Activated naive CD4-positive, alpha-beta T cell treated with anti-CD3 and anti-CD28 coated beads, Interleukin-2, amount 50 U/mL, for 24 hours (primary cell): ENCODE data around the gene KIRREL3.

ENCODE experiments used
- H3K27ac Mint-ChIP-seq: one replicate; pipeline ENCODE4 v1.8.0; 2021; ENCODE audit warnings: mild to moderate bottlenecking, mixed read lengths
- H3K27me3 Mint-ChIP-seq: one replicate; pipeline ENCODE4 v1.8.0; 2021; ENCODE audit warnings: mixed read lengths
- H3K36me3 Mint-ChIP-seq: one replicate; pipeline ENCODE4 v1.8.0; 2021; ENCODE audit warnings: mixed read lengths
- H3K4me1 Mint-ChIP-seq: one replicate; pipeline ENCODE4 v1.8.0; 2021; ENCODE audit warnings: mixed read lengths
- H3K4me3 Mint-ChIP-seq: one replicate; pipeline ENCODE4 v1.8.0; 2021; ENCODE audit warnings: mild to moderate bottlenecking, mixed read lengths
- H3K9me3 Mint-ChIP-seq: one replicate; pipeline ENCODE4 v1.8.0; 2021; ENCODE audit warnings: mixed read lengths

KIRREL3 gene

GRCh38 chr11:126468102-126468521 is 532.5 kb downstream of the KIRREL3 start:
- no peak overlapping the region for H3K4me3 Mint-ChIP-seq
- peaks cover 25% of the 10 kb centered on the region for H3K4me1 Mint-ChIP-seq
- peaks cover 2% of the 10 kb centered on the region for H3K36me3 Mint-ChIP-seq
- H3K27me3 Mint-ChIP-seq: no peaks in the 10 kb centered on the region
- no peaks in the 10 kb centered on the region for H3K9me3 Mint-ChIP-seq
- no peak overlapping the region for H3K27ac Mint-ChIP-seq

GRCh38 chr11:126467471-126467870 is 533.1 kb downstream of the KIRREL3 start:
- H3K36me3 Mint-ChIP-seq: peaks cover 2% of the 10 kb centered on the region
- no peak overlapping the region for H3K27ac Mint-ChIP-seq
- no peaks in the 10 kb centered on the region for H3K27me3 Mint-ChIP-seq
- H3K4me1 Mint-ChIP-seq: peaks cover 25% of the 10 kb centered on the region
- H3K4me3 Mint-ChIP-seq: no peak overlapping the region
- H3K9me3 Mint-ChIP-seq: no peaks in the 10 kb centered on the region

- Mint-ChIP-seq H3K36me3 (peaks cover 2% of the 10 kb centered on the region), H3K4me3 (no peak overlapping the region), H3K27ac (no peak overlapping the region), H3K27me3 (no peaks in the 10 kb centered on the region), H3K4me1 (peaks cover 25% of the 10 kb centered on the region), H3K9me3 (no peaks in the 10 kb centered on the region)
Observed at GRCh38 chr11:126467046-126467370, 533.6 kb downstream of the KIRREL3 start.

- Mint-ChIP-seq H3K4me1 (peaks cover 25% of the 10 kb centered on the region), H3K27me3 (no peaks in the 10 kb centered on the region), H3K9me3 (no peaks in the 10 kb centered on the region), H3K36me3 (peaks cover 2% of the 10 kb centered on the region), H3K27ac (no peak overlapping the region), H3K4me3 (no peak overlapping the region)
Observed at GRCh38 chr11:126466236-126467045, 534.1 kb downstream of the KIRREL3 start.

GRCh38 chr11:126465573-126466188 is 534.9 kb downstream of the KIRREL3 start:
- H3K4me3 Mint-ChIP-seq: peak overlapping the region; percentile 43

GRCh38 chr11:126464796-126465195 is 535.8 kb downstream of the KIRREL3 start:
- no peaks in the 10 kb centered on the region for H3K9me3 Mint-ChIP-seq
- no peak overlapping the region for H3K4me3 Mint-ChIP-seq
- H3K4me1 Mint-ChIP-seq: peaks cover 25% of the 10 kb centered on the region
- peaks cover 2% of the 10 kb centered on the region for H3K36me3 Mint-ChIP-seq
- no peaks in the 10 kb centered on the region for H3K27me3 Mint-ChIP-seq
- H3K27ac Mint-ChIP-seq: no peak overlapping the region

More at GRCh38 chr11:126465573-126466188, 534.9 kb downstream of the KIRREL3 start:
- peaks cover 2% of the 10 kb centered on the region for H3K36me3 Mint-ChIP-seq
- H3K4me1 Mint-ChIP-seq: peaks cover 25% of the 10 kb centered on the region
- no peaks in the 10 kb centered on the region for H3K27me3 Mint-ChIP-seq
- no peaks in the 10 kb centered on the region for H3K9me3 Mint-ChIP-seq
- H3K27ac Mint-ChIP-seq: no peak overlapping the region

GRCh38 chr11:126462422-126462821 is 538.1 kb downstream of the KIRREL3 start:
- H3K9me3 Mint-ChIP-seq: no peaks in the 10 kb centered on the region
- H3K4me3 Mint-ChIP-seq: no peak overlapping the region
- peaks cover 25% of the 10 kb centered on the region for H3K4me1 Mint-ChIP-seq
- H3K27ac Mint-ChIP-seq: no peak overlapping the region
- peaks cover 2% of the 10 kb centered on the region for H3K36me3 Mint-ChIP-seq
- no peaks in the 10 kb centered on the region for H3K27me3 Mint-ChIP-seq

GRCh38 chr11:126461996-126462395 is 538.6 kb downstream of the KIRREL3 start:
- peaks cover 25% of the 10 kb centered on the region for H3K4me1 Mint-ChIP-seq
- H3K9me3 Mint-ChIP-seq: no peaks in the 10 kb centered on the region
- no peak overlapping the region for H3K4me3 Mint-ChIP-seq
- no peaks in the 10 kb centered on the region for H3K27me3 Mint-ChIP-seq
- H3K36me3 Mint-ChIP-seq: peaks cover 2% of the 10 kb centered on the region
- no peak overlapping the region for H3K27ac Mint-ChIP-seq

- H3K9me3 Mint-ChIP-seq: no peaks in the 10 kb centered on the region
- H3K36me3 Mint-ChIP-seq: peaks cover 2% of the 10 kb centered on the region
- no peak overlapping the region for H3K27ac Mint-ChIP-seq
- no peaks in the 10 kb centered on the region for H3K27me3 Mint-ChIP-seq
- H3K4me1 Mint-ChIP-seq: peaks cover 18% of the 10 kb centered on the region
- no peak overlapping the region for H3K4me3 Mint-ChIP-seq
Observed at GRCh38 chr11:126461096-126461440, 539.5 kb downstream of the KIRREL3 start.

- H3K27ac Mint-ChIP-seq: no peak overlapping the region
- H3K4me1 Mint-ChIP-seq: peaks cover 13% of the 10 kb centered on the region
- no peaks in the 10 kb centered on the region for H3K27me3 Mint-ChIP-seq
- peaks cover 2% of the 10 kb centered on the region for H3K36me3 Mint-ChIP-seq
- no peak overlapping the region for H3K4me3 Mint-ChIP-seq
- H3K9me3 Mint-ChIP-seq: no peaks in the 10 kb centered on the region
Observed at GRCh38 chr11:126460417-126461095, 540.0 kb downstream of the KIRREL3 start.

- H3K4me3 Mint-ChIP-seq: no peak overlapping the region
- peaks cover 5% of the 10 kb centered on the region for H3K4me1 Mint-ChIP-seq
- no peak overlapping the region for H3K27ac Mint-ChIP-seq
- peaks cover 2% of the 10 kb centered on the region for H3K36me3 Mint-ChIP-seq
- H3K27me3 Mint-ChIP-seq: no peaks in the 10 kb centered on the region
- no peaks in the 10 kb centered on the region for H3K9me3 Mint-ChIP-seq
Observed at GRCh38 chr11:126459691-126460281, 540.8 kb downstream of the KIRREL3 start.

- no peak overlapping the region for H3K27ac Mint-ChIP-seq
- H3K9me3 Mint-ChIP-seq: no peaks in the 10 kb centered on the region
- H3K4me1 Mint-ChIP-seq: no peaks in the 10 kb centered on the region
- H3K36me3 Mint-ChIP-seq: no peaks in the 10 kb centered on the region
- H3K4me3 Mint-ChIP-seq: no peak overlapping the region
- no peaks in the 10 kb centered on the region for H3K27me3 Mint-ChIP-seq
Observed at GRCh38 chr11:126457817-126458216, 542.8 kb downstream of the KIRREL3 start.

- no peaks in the 10 kb centered on the region for H3K4me1 Mint-ChIP-seq
- no peaks in the 10 kb centered on the region for H3K36me3 Mint-ChIP-seq
- H3K27ac Mint-ChIP-seq: no peak overlapping the region
- H3K4me3 Mint-ChIP-seq: no peak overlapping the region
- no peaks in the 10 kb centered on the region for H3K27me3 Mint-ChIP-seq
- no peaks in the 10 kb centered on the region for H3K9me3 Mint-ChIP-seq
Observed at GRCh38 chr11:126456783-126457542, 543.6 kb downstream of the KIRREL3 start.

GRCh38 chr11:126456089-126456488 is 544.5 kb downstream of the KIRREL3 start:
- Mint-ChIP-seq H3K4me1 (no peaks in the 10 kb centered on the region), H3K27ac (no peak overlapping the region), H3K36me3 (no peaks in the 10 kb centered on the region), H3K27me3 (no peaks in the 10 kb centered on the region), H3K4me3 (no peak overlapping the region), H3K9me3 (no peaks in the 10 kb centered on the region)
